NCI-H146 treated with DMSO at 0.1 percent for 48 hours (cell line): ENCODE results near the gene B4GALT7.
"Not testable (repeated sequence)": the region's sequence is repeated elsewhere in the genome, so short reads cannot be mapped to it uniquely, and the experiment has no call there.

Source experiments
- DNase-seq: peaks from one replicate; lab custom pipeline; 2025; ENCODE audit not compliant: unreplicated experiment; lab: John Stamatoyannopoulos, UW

B4GALT7 gene

GRCh38 chr5:177609076-177610059 lies 9.4 kb downstream of the B4GALT7 start:
- no peak for DNase-seq

- DNase-seq: no peak
Measured at GRCh38 chr5:177610131-177610769, 10.3 kb downstream of the B4GALT7 start.

- DNase-seq: no peak
Measured at GRCh38 chr5:177610770-177611445, 11.0 kb downstream of the B4GALT7 start.

GRCh38 chr5:177611446-177612214 lies 11.7 kb downstream of the B4GALT7 start:
- DNase-seq: no peak

GRCh38 chr5:177612215-177612673 lies 12.3 kb downstream of the B4GALT7 start:
- DNase-seq: no peak

- no peak for DNase-seq
Measured at GRCh38 chr5:177620560-177620959, 20.6 kb downstream of the B4GALT7 start.

- not testable (repeated sequence) for DNase-seq
Measured at GRCh38 chr5:177624172-177624571, 24.2 kb downstream of the B4GALT7 start.

- DNase-seq: not testable (repeated sequence)
Measured at GRCh38 chr5:177630186-177630585, 30.3 kb downstream of the B4GALT7 start.

GRCh38 chr5:177634912-177635311 lies 35.0 kb downstream of the B4GALT7 start:
- not testable (repeated sequence) for DNase-seq

GRCh38 chr5:177645462-177645861 lies 45.5 kb downstream of the B4GALT7 start:
- DNase-seq: not testable (repeated sequence)

GRCh38 chr5:177651235-177651634 lies 51.3 kb downstream of the B4GALT7 start:
- not testable (repeated sequence) for DNase-seq

GRCh38 chr5:177657846-177658245 lies 57.9 kb downstream of the B4GALT7 start:
- not testable (repeated sequence) for DNase-seq

- not testable (repeated sequence) for DNase-seq
Measured at GRCh38 chr5:177658542-177658941, 58.6 kb downstream of the B4GALT7 start.
